Measurements from ENCODE around the gene RGS7. TPM values are rescaled to one million over a fixed set of nuclear protein-coding genes. Genes with fewer than 3 reads are reported as not detected.
"Not testable (repeated sequence)": the region's sequence is repeated elsewhere in the genome, so short reads cannot be mapped to it uniquely, and the experiment has no call there.

The RGS7 gene
- polyA plus RNA-seq, 1 donor (not counting 4 experiments of a cell fraction or from before 2014, with no cell fraction given), result not detected

GRCh38 chr1:240758777-240759176 is 598.2 kb downstream of the RGS7 start:
- not testable (repeated sequence) for H3K4me3 ChIP-seq (ENCODE audit: control insufficient read depth in 2 of 3, extremely low read depth in 1 of 3, insufficient read depth in 2 of 3, low read depth in 1 of 3, low read length in 3 of 3); FAIRE-seq; H3K9ac ChIP-seq (ENCODE audit: control insufficient read depth, extremely low read depth, insufficient read depth, low read length)

GRCh38 chr1:240758296-240758695 is 598.7 kb downstream of the RGS7 start:
- dilution Hi-C loops (cut with MboI; ENCODE audit: extremely low pct_ligation_motif_present, low sequenced_read_pairs), result no loop called here
- Histone ChIP-seq H3K9ac (ENCODE audit: control insufficient read depth, extremely low read depth, insufficient read depth, low read length) (no peak overlapping the region), H3K4me2 (ENCODE audit: control insufficient read depth, extremely low read depth, insufficient read depth, low read depth, low read length) (no peak overlapping the region), H4K20me1 (ENCODE audit: control insufficient read depth, extremely low read depth, insufficient read depth, low read length) (no peaks in the 10 kb centered on the region), H3K79me2 (ENCODE audit: control insufficient read depth, insufficient read depth, low read length) (no peaks in the 10 kb centered on the region), H3K36me3 (ENCODE audit: control insufficient read depth in 2 of 2, extremely low read depth in 1 of 2, insufficient read depth in 2 of 2, low read length in 2 of 2) (no peaks in the 10 kb centered on the region), H3K4me1 (ENCODE audit: control insufficient read depth, extremely low read depth, insufficient read depth, low read length) (no peaks in the 10 kb centered on the region), H2AFZ (ENCODE audit: control insufficient read depth, low read length) (no peak overlapping the region), H3K4me3 (ENCODE audit: control insufficient read depth in 2 of 3, extremely low read depth in 1 of 3, insufficient read depth in 2 of 3, low read depth in 1 of 3, low read length in 3 of 3) (no peak overlapping the region), H3K27ac (ENCODE audit: control insufficient read depth, insufficient read depth, low read length) (no peak overlapping the region), H3K9me1 (ENCODE audit: control insufficient read depth, extremely low read depth, insufficient read depth, low read length) (no peaks in the 10 kb centered on the region), H3K9me3 (ENCODE audit: control insufficient read depth, low read depth, low read length) (no peaks in the 10 kb centered on the region), H3K27me3 (ENCODE audit: control insufficient read depth, extremely low read depth, insufficient read depth, low read length) (no peaks in the 10 kb centered on the region)
- TF ChIP-seq EZH2 (IDR thresholded peaks at IDR 0.05; ENCODE audit: low read length), result no peak
- no peak for TF ChIP-seq CTCF (optimal IDR thresholded peaks at IDR 0.05 in 1 of 3, IDR thresholded peaks at IDR 0.05 in 1 of 3, conservative IDR thresholded peaks at IDR 0.05 in 1 of 3; ENCODE audit: extremely low read depth in 1 of 3, insufficient read depth in 2 of 3, low read length in 3 of 3)
- FAIRE-seq (no peak), DNase-seq (ENCODE audit: low read depth, low spot score) (no peak)

More at GRCh38 chr1:240758777-240759176, 598.2 kb downstream of the RGS7 start:
- DNase-seq (ENCODE audit: low read depth, low spot score); dilution Hi-C loops (cut with MboI; ENCODE audit: extremely low pct_ligation_motif_present, low sequenced_read_pairs); H3K9me1 ChIP-seq (ENCODE audit: control insufficient read depth, extremely low read depth, insufficient read depth, low read length); H3K27me3 ChIP-seq (ENCODE audit: control insufficient read depth, extremely low read depth, insufficient read depth, low read length); H3K79me2 ChIP-seq (ENCODE audit: control insufficient read depth, insufficient read depth, low read length); H3K4me1 ChIP-seq (ENCODE audit: control insufficient read depth, extremely low read depth, insufficient read depth, low read length); H3K9me3 ChIP-seq (ENCODE audit: control insufficient read depth, low read depth, low read length); H4K20me1 ChIP-seq (ENCODE audit: control insufficient read depth, extremely low read depth, insufficient read depth, low read length); H2AFZ ChIP-seq (ENCODE audit: control insufficient read depth, low read length); H3K27ac ChIP-seq (ENCODE audit: control insufficient read depth, insufficient read depth, low read length); H3K36me3 ChIP-seq (ENCODE audit: control insufficient read depth in 2 of 2, extremely low read depth in 1 of 2, insufficient read depth in 2 of 2, low read length in 2 of 2); H3K4me2 ChIP-seq (ENCODE audit: control insufficient read depth, extremely low read depth, insufficient read depth, low read depth, low read length): not testable (repeated sequence)

- Histone ChIP-seq H3K4me2 (ENCODE audit: control insufficient read depth, extremely low read depth, insufficient read depth, low read depth, low read length) (no peak overlapping the region), H2AFZ (ENCODE audit: control insufficient read depth, low read length) (no peak overlapping the region), H3K27me3 (ENCODE audit: control insufficient read depth, extremely low read depth, insufficient read depth, low read length) (no peaks in the 10 kb centered on the region), H3K9me3 (ENCODE audit: control insufficient read depth, low read depth, low read length) (no peaks in the 10 kb centered on the region), H3K36me3 (ENCODE audit: control insufficient read depth in 2 of 2, extremely low read depth in 1 of 2, insufficient read depth in 2 of 2, low read length in 2 of 2) (no peaks in the 10 kb centered on the region), H3K27ac (ENCODE audit: control insufficient read depth, insufficient read depth, low read length) (no peak overlapping the region), H3K9ac (ENCODE audit: control insufficient read depth, extremely low read depth, insufficient read depth, low read length) (no peak overlapping the region), H3K79me2 (ENCODE audit: control insufficient read depth, insufficient read depth, low read length) (no peaks in the 10 kb centered on the region), H3K4me1 (ENCODE audit: control insufficient read depth, extremely low read depth, insufficient read depth, low read length) (no peaks in the 10 kb centered on the region), H4K20me1 (ENCODE audit: control insufficient read depth, extremely low read depth, insufficient read depth, low read length) (no peaks in the 10 kb centered on the region), H3K9me1 (ENCODE audit: control insufficient read depth, extremely low read depth, insufficient read depth, low read length) (no peaks in the 10 kb centered on the region), H3K4me3 (ENCODE audit: control insufficient read depth in 2 of 3, extremely low read depth in 1 of 3, insufficient read depth in 2 of 3, low read depth in 1 of 3, low read length in 3 of 3) (no peak overlapping the region)
- dilution Hi-C loops (cut with MboI; ENCODE audit: extremely low pct_ligation_motif_present, low sequenced_read_pairs), result no loop called here
- DNase-seq (ENCODE audit: low read depth, low spot score) (no peak), FAIRE-seq (no peak)
- TF ChIP-seq EZH2 (IDR thresholded peaks at IDR 0.05; ENCODE audit: low read length) (no peak), CTCF (optimal IDR thresholded peaks at IDR 0.05 in 1 of 3, IDR thresholded peaks at IDR 0.05 in 1 of 3, conservative IDR thresholded peaks at IDR 0.05 in 1 of 3; ENCODE audit: extremely low read depth in 1 of 3, insufficient read depth in 2 of 3, low read length in 3 of 3) (no peak)
Observed at GRCh38 chr1:240747907-240748306, 609.1 kb downstream of the RGS7 start.

All from keratinocyte (primary cell).